ENCODE data around the gene ATP13A2. TPM values are rescaled to one million over a fixed set of nuclear protein-coding genes. Genes with fewer than 3 reads are reported as not detected.
"Not testable (repeated sequence)": the region's sequence is repeated elsewhere in the genome, so short reads cannot be mapped to it uniquely, and the experiment has no call there.

ATP13A2 gene
- total RNA-seq, 1 donor from 2014 or later, result 77.1 TPM

DNA sequence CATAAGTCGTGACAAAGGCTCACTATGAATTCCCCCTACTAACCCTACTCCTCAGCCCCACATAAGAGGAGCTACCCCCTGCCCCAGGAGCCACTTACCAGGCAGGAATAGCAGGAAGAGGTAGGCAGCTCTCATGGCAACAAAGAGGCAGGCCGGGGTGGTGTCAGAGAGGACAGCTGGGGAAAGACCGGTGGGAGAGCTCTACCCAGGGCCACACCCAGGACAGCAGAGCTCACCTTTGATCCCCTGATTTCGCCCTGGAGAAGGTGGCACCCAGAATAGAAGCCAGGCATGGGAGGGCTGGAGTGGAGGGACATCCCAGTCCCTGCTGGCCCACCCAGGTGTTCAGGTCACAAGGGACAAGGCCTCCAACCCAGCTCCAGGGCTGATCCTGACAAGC lies 33.6 kb downstream of the ATP13A2 start:
- DNase-seq (ENCODE audit: low read depth), result no peak

DNA sequence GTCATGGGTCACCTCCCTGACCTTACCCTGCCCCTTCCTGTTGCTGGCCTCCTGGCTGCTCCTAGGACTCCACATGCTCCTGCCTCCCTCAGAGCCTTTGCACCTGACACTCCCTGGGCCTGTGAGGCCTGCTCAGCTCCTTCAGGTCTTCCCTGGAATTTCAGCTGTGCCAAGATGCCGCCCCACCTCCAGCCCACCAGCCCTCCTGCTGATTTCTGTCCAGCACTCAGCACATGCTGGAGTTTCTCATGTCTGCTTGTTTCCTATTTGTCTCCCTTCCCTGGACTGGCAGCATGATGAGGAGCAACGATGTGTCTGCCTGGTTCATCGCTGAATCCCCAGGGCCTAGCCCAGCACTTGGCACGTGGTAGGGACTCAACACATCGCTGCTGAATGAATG lies 34.4 kb downstream of the ATP13A2 start:
- no peak for DNase-seq (ENCODE audit: low read depth)

DNA sequence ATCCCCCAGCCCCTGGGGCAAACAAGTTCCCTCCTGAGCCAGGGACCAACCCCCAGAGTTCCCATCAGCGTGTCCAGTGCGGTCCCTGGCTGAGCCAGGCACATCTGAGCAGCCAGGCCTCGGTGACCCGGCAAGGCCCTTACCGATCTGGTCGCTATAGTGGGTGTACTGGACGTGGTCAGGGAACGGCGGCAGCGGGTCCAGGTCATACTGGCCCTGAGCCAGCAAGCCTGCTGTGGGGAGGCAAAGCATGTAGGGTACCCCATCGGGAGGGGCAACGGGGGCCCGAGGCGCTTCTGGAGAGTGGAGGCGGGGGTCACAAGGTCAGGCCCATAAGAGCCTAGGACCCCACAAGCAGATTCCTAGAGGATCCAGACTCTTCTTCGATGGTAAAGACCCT lies 34.8 kb downstream of the ATP13A2 start:
- no peak for DNase-seq (ENCODE audit: low read depth)

DNA sequence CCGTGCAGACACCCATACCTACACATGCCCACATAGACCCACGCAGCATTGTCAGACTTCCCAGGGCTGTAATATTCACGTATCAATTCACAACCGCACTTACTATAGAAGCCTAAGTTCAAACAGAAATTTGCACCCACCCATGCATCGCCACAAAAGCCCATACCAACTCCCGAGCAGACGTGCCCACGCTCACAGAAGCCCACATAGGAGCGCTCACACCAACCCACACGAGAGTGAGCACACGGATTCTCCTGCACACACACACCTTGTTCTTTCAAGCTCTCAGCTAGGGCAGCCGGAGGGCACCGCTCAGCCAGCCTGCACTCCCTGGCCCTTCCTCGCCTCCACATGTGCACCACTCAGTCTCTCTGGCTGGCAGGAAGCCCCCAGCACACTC lies 35.9 kb downstream of the ATP13A2 start:
- no peak for DNase-seq (ENCODE audit: low read depth)

DNA sequence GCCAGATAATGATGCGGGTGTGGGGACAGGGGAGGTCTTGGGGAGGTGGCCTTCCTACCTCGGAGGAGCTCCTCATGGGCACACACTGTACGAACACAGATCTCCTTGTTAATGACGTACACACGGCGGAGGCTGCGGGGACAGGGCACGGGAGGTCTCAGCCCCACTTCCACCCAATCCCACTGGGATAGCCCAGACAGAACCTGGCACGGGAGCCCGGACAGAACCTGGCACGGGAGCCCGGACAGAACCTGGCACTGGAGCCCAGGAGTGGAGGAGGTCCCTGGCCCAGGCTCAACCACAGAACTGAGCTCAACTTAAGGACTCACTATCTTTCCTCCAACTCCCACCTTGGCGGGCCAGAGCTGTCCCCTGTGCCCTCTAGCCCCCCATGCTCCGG lies 36.5 kb downstream of the ATP13A2 start:
- DNase-seq (ENCODE audit: low read depth), result no peak

DNA sequence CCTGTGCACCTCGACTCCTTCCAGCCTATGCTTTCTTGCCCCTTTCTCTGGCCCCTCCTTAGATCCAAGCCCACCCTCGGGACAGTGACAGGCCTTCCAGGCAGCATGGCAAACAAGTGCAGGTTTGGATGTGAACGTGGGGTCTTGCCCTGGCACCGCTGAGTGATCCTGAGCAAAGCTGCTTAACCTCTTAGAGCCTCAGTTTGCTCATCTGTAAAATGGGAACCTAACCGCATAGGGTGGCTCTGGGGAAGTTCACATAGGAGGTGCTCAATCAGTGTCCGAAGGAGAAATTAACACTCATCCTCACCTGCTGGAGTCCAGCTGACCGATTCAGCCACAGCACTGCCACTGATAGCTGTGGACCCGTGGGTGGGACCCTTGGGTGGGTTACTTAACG lies 38.5 kb downstream of the ATP13A2 start:
- no peak for DNase-seq (ENCODE audit: low read depth)

DNA sequence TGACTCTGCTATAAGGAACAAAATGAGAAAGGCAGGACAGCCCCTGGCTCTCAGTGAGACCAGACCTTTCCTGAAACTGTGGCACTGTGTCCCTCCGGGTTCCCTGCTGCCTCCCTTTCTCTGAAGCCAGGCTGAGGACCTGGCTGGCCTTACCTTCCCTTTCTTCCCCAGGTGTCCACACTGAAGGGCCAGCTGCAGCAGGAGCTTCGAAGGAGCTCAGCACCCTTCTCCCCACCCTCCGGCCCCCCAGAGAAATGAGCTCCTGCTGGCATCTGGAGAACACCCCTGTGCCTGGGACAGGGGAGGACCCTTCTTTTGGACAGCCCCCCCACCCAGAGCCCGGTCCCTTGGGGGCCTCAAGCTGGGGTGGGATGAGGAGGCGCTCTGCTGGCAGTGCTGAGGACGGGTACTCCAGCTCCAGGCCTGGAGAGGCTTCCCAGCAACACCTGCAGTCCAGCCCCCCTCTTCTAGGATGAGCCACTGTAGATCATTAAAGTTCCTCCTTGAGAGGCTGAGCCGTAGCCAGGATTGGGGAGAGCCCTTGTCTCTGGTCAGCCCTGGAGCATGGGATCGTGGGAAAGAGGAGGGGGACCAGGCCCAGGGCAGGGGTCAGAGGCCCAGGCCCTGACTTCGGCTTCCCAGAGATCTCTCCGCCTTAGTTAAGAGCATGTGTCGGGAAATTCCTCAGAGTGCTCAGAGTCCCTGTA lies 39.4 kb downstream of the ATP13A2 start:
- no peak for DNase-seq (ENCODE audit: low read depth)

DNA sequence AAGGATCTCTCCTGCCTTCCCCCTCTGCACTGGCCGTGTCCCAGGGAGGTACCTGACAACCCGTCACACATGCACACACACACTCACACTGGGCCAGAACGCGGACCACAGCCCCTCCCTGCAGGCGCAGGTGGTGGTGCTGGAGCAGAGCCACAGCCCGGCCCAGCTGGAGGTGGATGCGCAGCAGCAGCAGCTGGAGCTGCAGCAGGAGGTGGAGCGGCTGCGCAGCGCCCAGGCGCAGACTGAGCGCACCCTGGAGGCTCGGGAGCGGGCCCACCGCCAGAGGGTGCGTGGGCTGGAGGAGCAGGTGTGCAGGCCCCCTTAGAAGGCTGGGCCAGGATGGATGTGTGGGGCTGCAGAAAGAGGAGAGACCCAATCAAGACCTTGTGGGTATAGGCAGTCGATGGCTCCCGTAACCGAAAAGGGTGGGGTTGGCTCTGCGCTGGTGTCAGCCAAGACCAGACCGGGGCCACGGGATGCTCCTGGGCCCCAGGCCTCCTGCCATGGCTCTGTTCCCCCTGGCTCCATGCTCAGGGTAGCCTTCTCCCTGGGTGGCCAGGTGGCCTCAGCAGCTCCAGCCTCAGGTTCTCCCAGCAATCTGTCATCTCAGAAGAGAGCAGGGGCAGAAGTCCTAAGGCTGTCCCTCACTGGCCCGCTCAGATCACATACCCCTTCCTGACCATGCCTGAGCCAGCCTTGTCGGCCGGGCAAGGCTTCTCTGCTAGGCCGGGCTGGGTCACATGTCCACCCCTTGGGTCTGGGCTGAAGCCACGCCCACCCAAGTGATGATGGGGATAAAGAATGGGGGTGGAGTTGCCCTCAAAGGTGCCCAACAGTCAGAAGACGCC lies 40.2 kb downstream of the ATP13A2 start:
- DNase-seq (ENCODE audit: low read depth), result peak; percentile 67

DNA sequence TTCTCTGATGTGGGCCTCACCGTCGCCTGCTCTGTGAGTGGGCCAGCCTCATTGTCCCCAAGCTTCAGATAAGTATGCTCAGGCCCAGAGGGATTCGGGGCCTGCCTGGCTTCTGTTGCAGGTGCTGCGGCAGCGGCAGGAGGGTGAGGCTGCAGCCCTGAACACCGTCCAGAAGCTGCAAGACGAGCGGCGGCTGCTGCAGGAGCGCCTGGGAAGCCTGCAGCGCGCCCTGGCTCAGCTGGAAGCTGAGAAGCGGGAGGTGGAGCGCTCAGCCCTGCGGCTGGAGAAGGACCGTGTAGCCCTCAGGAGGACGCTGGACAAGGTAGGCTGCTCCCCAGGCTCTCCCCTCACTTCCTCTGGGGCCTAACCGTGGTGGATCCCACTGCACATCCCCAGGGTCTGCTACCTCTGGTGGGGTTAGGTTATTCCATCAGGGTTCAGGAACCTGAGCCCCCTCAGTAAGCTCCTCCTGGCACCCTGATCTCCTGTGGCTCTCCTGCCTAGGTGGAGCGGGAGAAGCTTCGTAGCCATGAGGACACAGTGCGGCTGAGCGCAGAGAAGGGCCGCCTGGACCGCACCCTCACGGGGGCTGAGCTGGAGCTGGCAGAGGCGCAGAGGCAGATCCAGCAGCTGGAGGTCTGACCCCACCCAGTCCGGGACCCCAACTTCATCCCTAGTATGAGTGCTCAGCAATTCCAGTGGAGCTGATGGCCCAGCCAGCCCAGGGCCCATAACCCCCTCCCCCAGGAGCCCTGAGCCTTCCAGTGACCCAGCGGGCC lies 41.4 kb downstream of the ATP13A2 start:
- DNase-seq (ENCODE audit: low read depth), result no peak

DNA sequence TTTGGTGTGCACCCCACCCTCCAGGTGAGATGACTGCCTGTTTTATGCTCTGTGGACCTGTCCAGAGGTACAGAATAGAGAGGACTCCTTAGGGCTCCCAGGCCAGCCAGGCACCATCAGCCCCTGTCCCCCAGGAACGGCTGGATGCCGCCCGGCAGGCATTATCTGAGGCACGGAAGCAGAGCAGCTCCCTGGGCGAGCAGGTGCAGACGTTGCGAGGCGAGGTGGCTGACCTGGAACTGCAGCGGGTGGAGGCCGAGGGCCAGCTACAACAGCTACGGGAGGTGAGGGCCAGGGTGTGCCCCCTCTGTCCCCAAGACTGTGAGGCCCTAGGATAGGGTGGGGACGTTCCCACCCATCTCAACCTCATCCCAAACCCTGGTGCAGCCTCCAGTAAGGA lies 42.1 kb downstream of the ATP13A2 start:
- no peak for DNase-seq (ENCODE audit: low read depth)

DNA sequence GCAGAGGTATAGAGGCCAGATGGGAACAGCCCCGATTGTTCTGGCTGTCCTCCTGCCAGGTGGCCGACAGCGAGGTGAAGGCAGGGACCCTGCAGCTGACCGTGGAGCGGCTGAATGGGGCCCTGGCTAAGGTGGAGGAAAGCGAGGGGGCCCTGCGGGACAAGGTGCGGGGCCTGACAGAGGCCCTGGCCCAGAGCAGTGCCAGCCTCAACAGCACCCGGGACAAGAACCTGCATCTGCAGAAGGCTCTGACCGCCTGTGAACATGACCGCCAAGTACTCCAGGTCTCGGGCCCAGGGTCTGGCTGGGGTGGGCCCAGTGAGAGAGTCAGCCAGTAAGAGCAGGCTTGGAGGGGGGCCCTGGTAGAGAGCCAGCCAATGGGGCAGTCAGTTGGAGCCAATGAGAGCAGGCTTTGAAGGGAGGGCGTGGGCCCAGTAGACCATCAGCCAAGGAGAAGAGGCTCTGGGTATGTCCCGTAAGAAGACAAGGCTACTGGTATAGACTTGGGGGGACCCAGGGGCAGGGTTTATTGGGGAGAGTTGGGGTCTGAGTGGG lies 42.6 kb downstream of the ATP13A2 start:
- no peak for DNase-seq (ENCODE audit: low read depth)

DNA sequence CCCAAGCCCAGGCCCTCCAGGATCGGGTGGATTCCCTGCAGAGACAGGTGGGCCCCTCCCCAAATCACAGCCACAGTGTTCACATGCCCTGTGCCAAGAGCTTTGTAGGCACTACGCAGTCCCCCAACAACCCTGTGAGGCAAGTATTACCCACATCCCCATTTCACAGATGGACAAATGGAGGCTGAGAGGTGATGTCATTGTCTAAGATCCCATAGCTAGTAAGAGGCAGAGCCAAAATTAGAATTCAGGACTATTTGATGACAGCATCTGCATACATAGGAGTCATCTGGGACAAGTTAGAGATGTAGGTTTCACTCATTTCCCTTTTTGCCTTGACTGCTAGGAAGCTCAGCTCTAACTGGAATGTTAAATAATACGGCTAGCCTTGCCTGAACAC lies 43.4 kb downstream of the ATP13A2 start:
- DNase-seq (ENCODE audit: low read depth), result no peak

DNA sequence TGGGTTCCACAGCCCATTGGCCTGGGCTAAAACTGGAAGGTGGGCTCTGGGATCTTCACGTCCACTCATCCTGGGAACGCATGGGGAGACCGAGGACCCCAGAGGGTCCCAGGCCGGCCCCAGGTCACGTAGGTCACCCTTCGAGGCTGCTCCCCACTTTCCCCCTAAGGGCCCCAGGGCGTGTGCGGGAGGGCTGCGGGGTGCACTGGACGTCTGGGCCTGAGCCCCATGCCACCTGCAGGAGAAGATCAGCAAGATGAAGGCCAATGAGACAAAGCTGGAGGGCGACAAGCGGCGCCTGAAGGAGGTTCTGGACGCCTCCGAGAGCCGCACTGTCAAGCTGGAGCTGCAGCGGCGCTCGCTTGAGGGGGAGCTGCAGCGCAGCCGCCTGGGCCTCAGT lies 43.8 kb downstream of the ATP13A2 start:
- no peak for DNase-seq (ENCODE audit: low read depth)

DNA sequence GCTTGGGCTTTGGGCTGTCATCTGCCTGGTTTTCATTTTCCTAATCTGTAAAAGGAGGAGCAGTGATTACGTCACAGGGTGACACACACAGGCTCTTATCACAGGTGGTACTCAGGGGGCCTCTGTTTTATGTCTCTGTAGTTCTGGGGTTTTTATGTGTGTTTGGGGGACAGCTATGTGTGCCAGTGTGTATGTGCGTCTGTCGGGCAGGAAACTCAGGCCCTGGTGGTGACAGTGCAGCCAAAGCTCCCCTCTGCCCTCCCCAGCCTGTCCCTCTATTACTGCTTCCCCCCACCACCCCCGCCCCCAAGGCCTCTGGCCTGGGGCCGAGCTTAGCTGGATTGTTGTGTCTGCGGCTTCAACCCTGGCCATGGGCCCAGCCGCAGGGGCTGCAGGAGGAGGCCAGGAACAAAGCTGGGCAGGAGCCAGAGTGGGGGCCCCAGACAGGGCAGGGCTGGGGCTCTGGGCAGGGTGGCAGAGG lies 44.6 kb downstream of the ATP13A2 start:
- no peak for DNase-seq (ENCODE audit: low read depth)

DNA sequence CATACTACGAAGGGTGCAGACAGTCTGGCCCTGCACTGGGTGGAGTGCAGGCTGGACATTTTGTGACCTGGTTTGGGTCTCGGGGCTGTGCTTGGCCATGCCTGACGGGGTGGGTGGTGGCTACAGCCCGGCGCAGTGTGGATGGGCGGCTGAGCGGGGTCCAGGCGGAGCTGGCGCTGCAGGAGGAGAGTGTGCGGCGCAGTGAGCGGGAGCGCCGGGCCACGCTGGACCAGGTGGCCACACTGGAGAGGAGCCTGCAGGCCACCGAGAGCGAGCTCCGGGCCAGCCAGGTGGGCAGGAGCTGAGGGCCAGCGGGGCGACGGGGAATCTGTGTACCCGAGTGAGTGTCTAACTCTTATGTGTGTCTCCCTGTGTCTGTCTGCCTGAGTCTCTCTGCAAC lies 45.4 kb downstream of the ATP13A2 start:
- DNase-seq (ENCODE audit: low read depth), result no peak

DNA sequence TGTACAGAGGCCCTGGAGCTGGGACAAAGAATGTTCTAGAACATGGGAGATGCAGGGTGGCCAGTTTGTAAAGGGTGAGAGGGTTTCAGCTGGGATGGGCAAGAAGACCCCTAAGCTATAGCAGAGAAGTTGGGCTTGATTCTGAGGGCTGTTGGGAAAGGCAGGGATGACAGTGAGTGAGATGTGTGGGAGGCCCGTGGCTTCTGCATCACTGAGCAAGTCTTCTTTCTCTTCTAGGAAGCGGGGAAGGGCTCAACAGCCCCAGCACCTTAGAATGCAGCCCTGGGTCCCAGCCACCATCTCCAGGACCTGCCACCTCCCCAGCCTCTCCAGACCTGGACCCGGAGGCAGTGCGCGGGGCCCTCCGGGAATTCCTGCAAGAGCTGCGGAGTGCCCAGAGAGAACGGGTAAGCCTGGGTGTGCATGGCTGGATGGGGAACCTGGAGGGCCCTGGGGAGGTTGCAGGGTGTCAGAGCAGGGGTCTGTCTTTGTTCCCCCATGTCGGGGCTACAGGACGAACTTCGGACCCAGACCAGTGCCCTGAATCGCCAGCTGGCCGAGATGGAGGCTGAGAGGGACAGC lies 46.2 kb downstream of the ATP13A2 start:
- DNase-seq (ENCODE audit: low read depth), result no peak

DNA sequence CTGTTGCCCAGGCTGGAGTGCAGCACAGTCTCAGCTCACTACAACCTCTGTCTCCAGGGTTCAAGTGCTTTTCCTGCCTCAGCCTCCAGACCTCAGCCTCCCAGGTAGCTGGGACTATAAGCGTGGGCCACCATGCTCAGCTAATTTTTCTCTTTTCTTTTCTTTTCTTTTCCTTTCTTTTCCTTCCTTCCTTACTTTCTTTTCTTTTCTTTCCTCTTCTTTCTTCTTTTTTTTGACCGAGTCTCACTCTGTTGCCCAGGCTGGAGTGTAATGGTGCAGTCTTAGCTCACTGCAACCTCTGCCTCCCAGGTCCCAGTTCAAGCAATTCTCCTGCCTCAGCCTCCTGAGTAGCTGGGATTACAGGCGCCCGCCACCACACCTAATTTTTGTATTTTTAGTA lies 47.6 kb downstream of the ATP13A2 start:
- not testable (repeated sequence) for DNase-seq (ENCODE audit: low read depth)

DNA sequence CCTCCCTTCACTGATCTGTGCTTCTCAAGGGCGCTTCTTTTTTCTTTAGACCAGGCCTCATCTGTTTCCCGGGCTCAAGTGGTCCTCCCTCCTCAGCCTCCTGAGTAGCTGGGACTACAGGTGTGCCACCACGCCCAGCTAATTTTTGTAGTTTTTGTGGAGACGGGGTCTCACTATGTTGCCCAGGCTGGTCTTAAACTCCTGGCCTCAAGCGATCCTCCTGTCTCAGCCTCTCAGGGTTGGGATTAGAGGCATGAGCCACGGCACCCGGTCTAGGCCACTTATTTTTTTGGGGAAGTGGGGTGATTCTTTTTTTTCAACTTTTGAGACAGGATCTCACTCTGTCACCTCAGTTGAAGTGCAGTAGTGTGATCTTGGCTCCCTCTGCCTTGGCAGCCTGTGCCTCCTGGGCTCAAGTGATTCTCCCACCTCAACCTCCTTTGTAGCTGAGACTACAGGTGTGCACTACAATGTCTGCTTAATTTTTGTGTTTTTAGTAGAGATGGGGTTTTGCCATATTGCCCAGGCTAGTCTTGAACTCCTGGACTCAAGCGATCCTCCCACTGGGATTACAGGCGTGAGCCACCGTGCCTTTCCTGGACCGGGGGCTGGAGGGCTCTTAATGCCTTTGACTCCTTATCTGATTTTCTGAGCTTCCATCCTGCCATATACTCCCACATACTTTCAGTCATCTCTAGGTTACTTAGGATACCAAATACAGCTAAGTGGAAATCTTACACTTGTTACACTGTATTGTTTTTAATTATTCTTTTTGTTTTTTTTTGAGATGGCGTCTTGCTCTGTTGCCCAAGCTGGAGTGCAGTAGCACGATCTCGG lies 50.2 kb downstream of the ATP13A2 start:
- no peak for DNase-seq (ENCODE audit: low read depth)

DNA sequence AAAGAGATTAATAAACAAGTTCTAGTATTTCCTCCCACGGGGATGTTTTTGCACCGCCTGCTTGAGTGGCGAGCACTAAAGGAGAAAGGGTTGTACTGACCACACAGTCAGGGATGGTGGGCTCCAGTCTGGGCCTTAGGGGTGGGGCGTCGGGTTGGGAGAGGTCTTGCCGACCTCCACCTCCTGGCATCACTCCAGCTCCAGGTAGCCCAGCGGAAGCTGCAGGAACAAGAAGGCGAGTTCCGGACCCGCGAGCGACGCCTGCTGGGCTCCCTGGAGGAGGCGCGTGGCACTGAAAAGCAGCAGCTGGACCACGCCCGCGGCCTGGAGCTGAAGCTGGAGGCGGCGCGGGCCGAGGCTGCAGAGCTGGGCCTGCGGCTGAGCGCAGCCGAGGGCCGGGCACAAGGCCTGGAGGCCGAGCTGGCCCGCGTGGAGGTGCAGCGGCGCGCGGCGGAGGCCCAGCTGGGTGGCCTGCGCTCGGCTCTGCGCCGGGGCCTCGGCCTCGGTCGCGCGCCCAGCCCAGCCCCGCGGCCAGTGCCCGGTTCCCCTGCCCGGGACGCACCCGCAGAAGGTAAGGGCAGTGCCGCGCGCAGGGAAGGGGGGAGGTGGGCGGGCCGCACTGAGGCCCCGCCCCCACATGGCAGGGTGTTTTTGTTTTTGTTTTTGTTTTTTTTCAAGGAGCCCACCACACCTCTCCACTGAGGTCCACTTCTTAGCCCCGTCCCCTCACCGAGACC lies 51.0 kb downstream of the ATP13A2 start:
- DNase-seq (ENCODE audit: low read depth), result peak; percentile 54

DNA sequence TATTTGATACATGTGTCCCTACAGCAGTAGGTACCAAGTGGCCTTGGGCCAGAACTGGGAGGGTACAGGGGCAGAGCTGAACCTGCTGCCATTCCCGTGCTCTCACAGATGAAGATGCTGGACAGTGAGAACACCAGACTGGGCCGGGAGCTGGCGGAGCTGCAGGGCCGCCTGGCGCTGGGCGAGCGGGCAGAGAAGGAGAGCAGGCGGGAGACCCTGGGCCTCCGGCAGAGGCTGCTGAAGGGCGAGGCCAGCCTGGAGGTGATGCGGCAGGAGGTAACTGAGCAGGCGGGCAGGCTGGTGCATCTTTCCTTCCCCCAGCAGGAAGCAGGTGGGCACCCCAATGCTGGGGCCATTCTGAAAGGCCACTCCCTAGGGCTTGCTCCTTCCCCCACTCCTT lies 53.3 kb downstream of the ATP13A2 start:
- no peak for DNase-seq (ENCODE audit: low read depth)
